ENCODE data around the gene PPP1R11. TPM values are rescaled to one million over a fixed set of nuclear protein-coding genes. Genes with fewer than 3 reads are reported as not detected.
"Not testable (repeated sequence)": the region's sequence is repeated elsewhere in the genome, so short reads cannot be mapped to it uniquely, and the experiment has no call there.

PPP1R11 gene
- polyA plus RNA-seq, 3 donors = 49.3 to 107 (median 67.7) TPM

GRCh38 chr6:30113841-30114240 lies 46.8 kb downstream of the PPP1R11 start:
- H3K9me3 ChIP-seq (replicated peaks in 1 of 2; ENCODE audit: control insufficient read depth in 1 of 2, insufficient read depth in 1 of 2, low read length in 2 of 2) = no peaks in the 10 kb centered on the region
- no peak overlapping the region for H2AFZ ChIP-seq (ENCODE audit: insufficient read depth, low read depth, low read length, poor library complexity, severe bottlenecking)
- H3K9ac ChIP-seq (ENCODE audit: insufficient read depth, low read length, poor library complexity, severe bottlenecking) = no peak overlapping the region
- H4K20me1 ChIP-seq (ENCODE audit: insufficient read depth, low read length) = no peaks in the 10 kb centered on the region
- H3K27me3 ChIP-seq (ENCODE audit: control insufficient read depth in 2 of 2, insufficient read depth in 2 of 2, low read length in 2 of 2) = peaks cover 48 to 56% of the 10 kb centered on the region in 2 donors
- H3K36me3 Mint-ChIP-seq = no peaks in the 10 kb centered on the region
- peaks cover 52 to 59% (median 54%) of the 10 kb centered on the region in 3 donors for H3K27me3 Mint-ChIP-seq (ENCODE audit: low read depth in 3 of 3)
- H3K4me1 ChIP-seq (ENCODE audit: control insufficient read depth in 1 of 2, insufficient read depth in 2 of 2, low read length in 2 of 2) = no peaks in the 10 kb centered on the region
- no peaks in the 10 kb centered on the region for H3K9me3 Mint-ChIP-seq
- H3K79me2 ChIP-seq (ENCODE audit: insufficient read depth, low read length) = no peaks in the 10 kb centered on the region
- no peak overlapping the region for H3K27ac Mint-ChIP-seq
- no peaks in the 10 kb centered on the region for H3K36me3 ChIP-seq (replicated peaks in 1 of 2; ENCODE audit: control insufficient read depth in 1 of 2, insufficient read depth in 2 of 2, low read length in 2 of 2)
- H3K27ac ChIP-seq (ENCODE audit: low read depth in 1 of 2, low read length in 2 of 2) = no peak overlapping the region
- DNase-seq = no peak
- TF ChIP-seq CTCF (IDR thresholded peaks at IDR 0.05) = no peak
- H3K4me3 Mint-ChIP-seq = peak overlapping the region in 1 of 2 donors; percentile 3
- H3K4me2 ChIP-seq (replicated peaks; ENCODE audit: extremely low read depth, low read length, poor library complexity, severe bottlenecking) = no peak overlapping the region
- no peak overlapping the region for H3K4me3 ChIP-seq (replicated peaks in 1 of 3; ENCODE audit: low read depth in 2 of 3, low read length in 3 of 3)
- intact Hi-C loops (cut with micrococcal nuclease) = no loop called here
- WGBS (ENCODE audit: insufficient coverage) = no CpG with 5 or more reads among the region's 1 CpG
- H3K4me1 Mint-ChIP-seq = no peaks in the 10 kb centered on the region

GRCh38 chr6:30116724-30117123 lies 49.7 kb downstream of the PPP1R11 start:
- Mint-ChIP-seq H3K27ac (no peak overlapping the region), H3K4me3 (no peak overlapping the region), H3K9me3 (no peaks in the 10 kb centered on the region), H3K4me1 (no peaks in the 10 kb centered on the region), H3K36me3 (no peaks in the 10 kb centered on the region), H3K27me3 (ENCODE audit: low read depth in 3 of 3) (peaks cover 37 to 41% (median 39%) of the 10 kb centered on the region in 3 donors)
- Histone ChIP-seq H3K4me1 (ENCODE audit: control insufficient read depth in 1 of 2, insufficient read depth in 2 of 2, low read length in 2 of 2) (no peaks in the 10 kb centered on the region), H3K36me3 (replicated peaks in 1 of 2; ENCODE audit: control insufficient read depth in 1 of 2, insufficient read depth in 2 of 2, low read length in 2 of 2) (no peaks in the 10 kb centered on the region), H3K9me3 (replicated peaks in 1 of 2; ENCODE audit: control insufficient read depth in 1 of 2, insufficient read depth in 1 of 2, low read length in 2 of 2) (no peaks in the 10 kb centered on the region), H3K9ac (ENCODE audit: insufficient read depth, low read length, poor library complexity, severe bottlenecking) (no peak overlapping the region), H3K4me3 (replicated peaks in 1 of 3; ENCODE audit: low read depth in 2 of 3, low read length in 3 of 3) (no peak overlapping the region), H3K4me2 (replicated peaks; ENCODE audit: extremely low read depth, low read length, poor library complexity, severe bottlenecking) (no peak overlapping the region), H4K20me1 (ENCODE audit: insufficient read depth, low read length) (no peaks in the 10 kb centered on the region), H3K27ac (ENCODE audit: low read depth in 1 of 2, low read length in 2 of 2) (no peak overlapping the region), H2AFZ (ENCODE audit: insufficient read depth, low read depth, low read length, poor library complexity, severe bottlenecking) (no peak overlapping the region), H3K27me3 (ENCODE audit: control insufficient read depth in 2 of 2, insufficient read depth in 2 of 2, low read length in 2 of 2) (peaks cover 32 to 38% of the 10 kb centered on the region in 2 donors), H3K79me2 (ENCODE audit: insufficient read depth, low read length) (no peaks in the 10 kb centered on the region)
- intact Hi-C loops (cut with micrococcal nuclease) = no loop called here
- DNase-seq = no peak
- TF ChIP-seq CTCF (IDR thresholded peaks at IDR 0.05) = peak; percentile 47
- WGBS (ENCODE audit: insufficient coverage) = no CpG with 5 or more reads among the region's 6 CpGs

- H3K9me3 ChIP-seq (replicated peaks in 1 of 2; ENCODE audit: control insufficient read depth in 1 of 2, insufficient read depth in 1 of 2, low read length in 2 of 2); intact Hi-C loops (cut with micrococcal nuclease); H3K79me2 ChIP-seq (ENCODE audit: insufficient read depth, low read length); H3K4me3 Mint-ChIP-seq; H3K4me2 ChIP-seq (replicated peaks; ENCODE audit: extremely low read depth, low read length, poor library complexity, severe bottlenecking); H3K4me1 Mint-ChIP-seq; H3K27ac ChIP-seq (ENCODE audit: low read depth in 1 of 2, low read length in 2 of 2); H3K27ac Mint-ChIP-seq; H3K36me3 Mint-ChIP-seq; H3K9me3 Mint-ChIP-seq; H3K9ac ChIP-seq (ENCODE audit: insufficient read depth, low read length, poor library complexity, severe bottlenecking); DNase-seq; H3K4me1 ChIP-seq (ENCODE audit: control insufficient read depth in 1 of 2, insufficient read depth in 2 of 2, low read length in 2 of 2); H2AFZ ChIP-seq (ENCODE audit: insufficient read depth, low read depth, low read length, poor library complexity, severe bottlenecking); H3K4me3 ChIP-seq (replicated peaks in 1 of 3; ENCODE audit: low read depth in 2 of 3, low read length in 3 of 3); H4K20me1 ChIP-seq (ENCODE audit: insufficient read depth, low read length); H3K36me3 ChIP-seq (replicated peaks in 1 of 2; ENCODE audit: control insufficient read depth in 1 of 2, insufficient read depth in 2 of 2, low read length in 2 of 2): not testable (repeated sequence)
- H3K27me3 ChIP-seq (ENCODE audit: control insufficient read depth in 2 of 2, insufficient read depth in 2 of 2, low read length in 2 of 2) = peaks cover 13 to 23% of the 10 kb centered on the region in 2 donors
- peaks cover 22 to 34% (median 23%) of the 10 kb centered on the region in 3 donors for H3K27me3 Mint-ChIP-seq (ENCODE audit: low read depth in 3 of 3)
- WGBS (ENCODE audit: insufficient coverage) = 100% methylated on average over 1 of the region's 5 CpGs
Measured at GRCh38 chr6:30118691-30119090, 51.7 kb downstream of the PPP1R11 start.
